Effector memory CD8-positive, alpha-beta T cell (primary cell): ENCODE measurements around the gene SLCO4A1.
A peak's percentile ranks its signal among the peaks of the same experiment; 100 is the strongest.
"Not testable (repeated sequence)": the region's sequence is repeated elsewhere in the genome, so short reads cannot be mapped to it uniquely, and the experiment has no call there.

Source experiments
- ATAC-seq: fragments of 150-1000 bp; cut with Tn5 transposase; replicated peaks from 2 replicates; pipeline ENCODE4 v1.10.0; 2021; ENCODE audit warnings: mild to moderate bottlenecking, moderate library complexity
- DNase-seq, 3 experiments: peaks; one replicate each; pipeline ENCODE4 v3.0.0; 2021
- H3K27ac Mint-ChIP-seq, 2 donors: one replicate each; pipeline ENCODE4 v1.8.0; 2022; ENCODE audit warnings: mild to moderate bottlenecking in 2 of 2, mixed read lengths in 2 of 2, moderate library complexity in 2 of 2
- H3K27me3 Mint-ChIP-seq, 2 donors: one replicate each; pipeline ENCODE4 v1.8.0; 2022; ENCODE audit warnings: mixed read lengths in 2 of 2
- H3K36me3 Mint-ChIP-seq: one replicate; pipeline ENCODE4 v1.8.0; 2022; ENCODE audit warnings: mild to moderate bottlenecking, moderate library complexity, mixed read lengths; ENCODE audit not compliant: insufficient read depth
- H3K4me1 Mint-ChIP-seq, 2 donors: one replicate each; pipeline ENCODE4 v1.8.0; 2022; ENCODE audit warnings: low read depth in 2 of 2, mixed read lengths in 2 of 2
- H3K4me3 Mint-ChIP-seq, 2 donors: one replicate each; pipeline ENCODE4 v1.8.0; 2022; ENCODE audit warnings: mild to moderate bottlenecking in 2 of 2, mixed read lengths in 2 of 2, moderate library complexity in 2 of 2
- H3K9me3 Mint-ChIP-seq, 2 donors: one replicate each; pipeline ENCODE4 v1.8.0; 2022; ENCODE audit warnings: mixed read lengths in 2 of 2

Gene SLCO4A1

GRCh38 chr20:62682912-62683517 lies 40.7 kb downstream of the SLCO4A1 start:
- peaks cover 9 to 28% of the 10 kb centered on the region in 2 donors for H3K27me3 Mint-ChIP-seq
- no peak overlapping the region for H3K27ac Mint-ChIP-seq
- peaks cover 8 to 9% of the 10 kb centered on the region in 2 donors for H3K4me1 Mint-ChIP-seq
- no peak overlapping the region for H3K4me3 Mint-ChIP-seq
- H3K9me3 Mint-ChIP-seq = no peaks in the 10 kb centered on the region
- H3K36me3 Mint-ChIP-seq = peaks cover 6% of the 10 kb centered on the region
- ATAC-seq (no peak), DNase-seq (no peak)

GRCh38 chr20:62683660-62684322 lies 41.5 kb downstream of the SLCO4A1 start:
- H3K27me3 Mint-ChIP-seq = peaks cover 9 to 28% of the 10 kb centered on the region in 2 donors
- H3K27ac Mint-ChIP-seq, H3K36me3 Mint-ChIP-seq, H3K4me1 Mint-ChIP-seq, H3K9me3 Mint-ChIP-seq, DNase-seq, H3K4me3 Mint-ChIP-seq, ATAC-seq: not testable (repeated sequence)

GRCh38 chr20:62684981-62685380 lies 42.7 kb downstream of the SLCO4A1 start:
- H3K27me3 Mint-ChIP-seq = peaks cover 9 to 32% of the 10 kb centered on the region in 2 donors
- ATAC-seq (no peak), DNase-seq (no peak)
- no peak overlapping the region for H3K4me3 Mint-ChIP-seq
- no peak overlapping the region for H3K27ac Mint-ChIP-seq
- H3K9me3 Mint-ChIP-seq = no peaks in the 10 kb centered on the region
- peaks cover 4% of the 10 kb centered on the region in 2 donors for H3K4me1 Mint-ChIP-seq
- H3K36me3 Mint-ChIP-seq = peaks cover 3% of the 10 kb centered on the region

- Mint-ChIP-seq H3K27me3 (peaks cover 9 to 41% of the 10 kb centered on the region in 2 donors), H3K27ac (peak overlapping the region in 1 of 2 donors; percentile 63), H3K36me3 (peaks cover 3% of the 10 kb centered on the region), H3K9me3 (no peaks in the 10 kb centered on the region), H3K4me1 (peaks cover 4% of the 10 kb centered on the region in 2 donors), H3K4me3 (peak overlapping the region in 1 of 2 donors; percentile 19)
- peak; percentile 29 for ATAC-seq
- DNase-seq = no peak
These were observed 43.7 kb downstream of the SLCO4A1 start for GRCh38 chr20:62685781-62686555.

GRCh38 chr20:62686869-62687830 lies 44.8 kb downstream of the SLCO4A1 start:
- no peaks in the 10 kb centered on the region for H3K9me3 Mint-ChIP-seq
- no peak for DNase-seq
- H3K4me3 Mint-ChIP-seq = no peak overlapping the region
- H3K4me1 Mint-ChIP-seq = peaks cover 4% of the 10 kb centered on the region in 2 donors
- no peak for ATAC-seq
- peak overlapping the region in 1 of 2 donors; percentile 63 for H3K27ac Mint-ChIP-seq
- peaks cover 3% of the 10 kb centered on the region for H3K36me3 Mint-ChIP-seq
- peaks cover 9 to 45% of the 10 kb centered on the region in 2 donors for H3K27me3 Mint-ChIP-seq

GRCh38 chr20:62688083-62688482 lies 45.8 kb downstream of the SLCO4A1 start:
- DNase-seq = no peak
- H3K4me1 Mint-ChIP-seq = peaks cover 4% of the 10 kb centered on the region in 2 donors
- peaks cover 3% of the 10 kb centered on the region for H3K36me3 Mint-ChIP-seq
- peaks cover 14 to 46% of the 10 kb centered on the region in 2 donors for H3K27me3 Mint-ChIP-seq
- no peak overlapping the region for H3K27ac Mint-ChIP-seq
- H3K4me3 Mint-ChIP-seq = no peak overlapping the region
- no peaks in the 10 kb centered on the region for H3K9me3 Mint-ChIP-seq
- ATAC-seq = no peak

GRCh38 chr20:62688855-62689460 lies 46.7 kb downstream of the SLCO4A1 start:
- DNase-seq (no peak), ATAC-seq (no peak)
- Mint-ChIP-seq H3K36me3 (peaks cover 3% of the 10 kb centered on the region), H3K4me3 (no peak overlapping the region), H3K4me1 (peaks cover 4% of the 10 kb centered on the region in 2 donors), H3K27me3 (peaks cover 20 to 53% of the 10 kb centered on the region in 2 donors), H3K9me3 (no peaks in the 10 kb centered on the region), H3K27ac (no peak overlapping the region)

GRCh38 chr20:62689861-62690260 lies 47.6 kb downstream of the SLCO4A1 start:
- Mint-ChIP-seq H3K4me3 (no peak overlapping the region), H3K27ac (no peak overlapping the region), H3K4me1 (peaks cover 4% of the 10 kb centered on the region in 2 donors), H3K9me3 (no peaks in the 10 kb centered on the region), H3K27me3 (peaks cover 20 to 53% of the 10 kb centered on the region in 2 donors), H3K36me3 (peaks cover 3% of the 10 kb centered on the region)
- ATAC-seq = no peak
- no peak for DNase-seq

GRCh38 chr20:62690261-62690820 lies 48.0 kb downstream of the SLCO4A1 start:
- H3K4me1 Mint-ChIP-seq = peaks cover 4% of the 10 kb centered on the region in 2 donors
- no peak for ATAC-seq

GRCh38 chr20:62691487-62691886 lies 49.2 kb downstream of the SLCO4A1 start:
- DNase-seq = no peak
- H3K27ac Mint-ChIP-seq = no peak overlapping the region
- H3K4me3 Mint-ChIP-seq = no peak overlapping the region
- no peak for ATAC-seq
- H3K9me3 Mint-ChIP-seq = no peaks in the 10 kb centered on the region
- peaks cover 15 to 41% of the 10 kb centered on the region in 2 donors for H3K27me3 Mint-ChIP-seq
- peaks cover 0 to 12% of the 10 kb centered on the region in 2 donors for H3K4me1 Mint-ChIP-seq
- no peaks in the 10 kb centered on the region for H3K36me3 Mint-ChIP-seq

More at GRCh38 chr20:62690261-62690820, 48.0 kb downstream of the SLCO4A1 start:
- DNase-seq = no peak
- Mint-ChIP-seq H3K9me3 (no peaks in the 10 kb centered on the region), H3K36me3 (peaks cover 2% of the 10 kb centered on the region), H3K27ac (no peak overlapping the region), H3K27me3 (peaks cover 20 to 52% of the 10 kb centered on the region in 2 donors), H3K4me3 (no peak overlapping the region)

- Mint-ChIP-seq H3K9me3 (no peaks in the 10 kb centered on the region), H3K36me3 (no peaks in the 10 kb centered on the region), H3K27me3 (peaks cover 10 to 34% of the 10 kb centered on the region in 2 donors), H3K4me3 (no peak overlapping the region), H3K27ac (no peak overlapping the region), H3K4me1 (peaks cover 2 to 14% of the 10 kb centered on the region in 2 donors)
- DNase-seq (no peak), ATAC-seq (no peak)
These were observed 49.9 kb downstream of the SLCO4A1 start for GRCh38 chr20:62692176-62692575.

- no peak for ATAC-seq
- H3K9me3 Mint-ChIP-seq = no peaks in the 10 kb centered on the region
These were observed 50.7 kb downstream of the SLCO4A1 start for GRCh38 chr20:62692801-62693523.

More at GRCh38 chr20:62692801-62693523, 50.7 kb downstream of the SLCO4A1 start:
- Mint-ChIP-seq H3K4me1 (peaks cover 3 to 17% of the 10 kb centered on the region in 2 donors), H3K4me3 (no peak overlapping the region), H3K27me3 (peaks cover 10 to 34% of the 10 kb centered on the region in 2 donors), H3K36me3 (no peaks in the 10 kb centered on the region), H3K27ac (peak overlapping the region in 1 of 2 donors; percentile 41)
- DNase-seq = no peak
